ENCODE results near the gene TIPRL. TPM values are rescaled to one million over a fixed set of nuclear protein-coding genes. Genes with fewer than 3 reads are reported as not detected.

The TIPRL gene
- total and polyA plus RNA-seq, 9 of the 15 experiments (the other 6 are each of a cell fraction or from before 2014, with no cell fraction given): 41.4 to 90.2 (median 69.9) TPM

- TF ChIP-seq ZNF639 (CRISPR knock-in tag; conservative IDR thresholded peaks at IDR 0.05 in 1 of 2, IDR thresholded peaks at IDR 0.05 in 1 of 2) (peak in 1 of 2 experiments; percentile 95; a peak in 2 of 4 replicates), CLOCK (CRISPR knock-in tag; IDR thresholded peaks at IDR 0.05; ENCODE audit: borderline replicate concordance) (no peak), ATF6 (CRISPR knock-in tag; IDR thresholded peaks at IDR 0.05) (peak; percentile 84; the same call in 1 of the 2 replicates)
These were observed 46.9 kb downstream of the TIPRL start, which contains the start of gene SFT2D2 (continued) for GRCh38 chr1:168225476-168226190.
